ENCODE measurements around the gene TGFB1.
"Not testable (repeated sequence)": the region's sequence is repeated elsewhere in the genome, so short reads cannot be mapped to it uniquely, and the experiment has no call there.

TGFB1 gene

DNA sequence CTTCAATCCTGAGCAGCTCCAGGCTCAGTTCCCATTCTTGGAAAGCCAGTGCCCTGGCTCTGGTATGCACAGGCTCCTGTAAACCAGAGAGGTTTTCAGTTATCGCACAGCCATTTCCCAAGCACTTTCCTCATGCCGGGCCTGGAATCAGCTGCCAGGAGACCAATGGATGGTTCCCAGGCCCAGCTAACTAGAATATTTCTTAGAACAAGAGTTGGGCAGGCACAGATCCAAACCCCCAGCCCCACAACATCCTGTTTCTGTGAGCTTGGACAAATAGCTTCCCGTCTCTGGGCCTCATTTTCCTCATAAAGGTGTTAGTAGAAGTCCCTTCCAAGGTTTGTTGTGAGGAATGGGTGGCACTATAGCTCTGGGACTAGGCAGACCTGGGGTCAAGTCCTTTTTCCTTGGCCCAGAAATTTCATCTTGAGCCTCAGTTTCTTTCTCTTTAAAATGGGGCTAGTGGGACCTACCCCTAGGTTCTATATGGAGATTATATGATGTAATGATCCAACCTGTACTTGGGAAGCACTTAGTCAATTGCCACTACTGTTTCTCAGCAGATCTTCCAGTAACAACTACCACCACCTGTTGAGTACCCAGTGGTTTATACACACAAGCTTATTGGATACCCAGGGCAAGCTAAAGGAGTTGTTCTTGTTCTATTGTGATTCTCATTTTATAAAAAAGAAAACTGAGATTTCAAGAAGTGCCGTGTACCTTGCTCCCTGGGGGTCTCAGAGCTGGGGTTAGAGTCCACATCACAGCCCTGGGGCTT lies 48.8 kb downstream of the TGFB1 start:
- DNase-seq (ENCODE audit: low spot score): no peak
- FAIRE-seq: no peak

DNA sequence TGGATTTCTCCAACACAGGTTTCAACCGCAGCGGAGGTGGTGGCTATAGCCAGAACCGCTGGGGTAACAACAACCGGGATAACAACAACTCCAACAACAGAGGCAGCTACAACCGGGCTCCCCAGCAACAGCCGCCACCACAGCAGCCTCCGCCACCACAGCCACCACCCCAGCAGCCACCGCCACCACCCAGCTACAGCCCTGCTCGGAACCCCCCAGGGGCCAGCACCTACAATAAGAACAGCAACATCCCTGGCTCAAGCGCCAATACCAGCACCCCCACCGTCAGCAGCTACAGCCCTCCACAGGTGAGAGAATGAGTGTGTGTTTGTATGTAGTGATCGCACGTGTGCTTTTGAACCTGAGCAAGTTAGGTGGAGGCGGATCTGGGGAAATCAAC lies 49.8 kb downstream of the TGFB1 start:
- no peak for FAIRE-seq
- DNase-seq (ENCODE audit: low spot score): no peak

DNA sequence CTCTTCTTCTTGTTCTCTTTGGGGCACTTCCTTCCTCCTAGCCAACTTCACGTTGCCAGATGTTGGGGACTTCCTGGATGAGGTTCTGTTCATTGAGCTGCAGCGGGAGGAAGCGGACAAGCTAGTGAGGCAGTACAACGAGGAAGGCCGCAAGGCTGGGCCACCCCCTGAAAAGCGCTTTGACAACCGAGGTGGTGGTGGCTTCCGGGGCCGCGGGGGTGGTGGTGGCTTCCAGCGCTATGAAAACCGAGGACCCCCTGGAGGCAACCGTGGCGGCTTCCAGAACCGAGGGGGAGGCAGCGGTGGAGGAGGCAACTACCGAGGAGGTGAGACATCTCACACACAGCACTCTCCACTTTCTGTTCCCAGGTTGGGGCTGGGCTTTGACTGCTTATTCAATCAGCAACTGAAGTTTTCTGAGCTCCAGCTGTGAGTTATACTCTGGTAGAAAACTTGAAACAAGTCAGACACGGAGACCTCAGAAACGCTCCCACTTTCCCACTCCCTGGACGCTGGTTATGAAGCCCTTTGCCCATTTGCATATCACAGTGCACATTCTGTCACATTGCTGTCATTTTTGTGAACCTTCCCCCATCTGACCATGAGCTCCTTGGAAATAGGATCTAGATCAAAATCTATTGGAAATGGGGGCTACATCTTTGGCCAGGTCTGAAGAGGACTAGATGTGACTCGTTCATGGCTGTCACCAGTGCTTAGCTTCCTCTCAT lies 50.9 kb downstream of the TGFB1 start:
- no peak for DNase-seq (ENCODE audit: low spot score)
- FAIRE-seq: no peak

DNA sequence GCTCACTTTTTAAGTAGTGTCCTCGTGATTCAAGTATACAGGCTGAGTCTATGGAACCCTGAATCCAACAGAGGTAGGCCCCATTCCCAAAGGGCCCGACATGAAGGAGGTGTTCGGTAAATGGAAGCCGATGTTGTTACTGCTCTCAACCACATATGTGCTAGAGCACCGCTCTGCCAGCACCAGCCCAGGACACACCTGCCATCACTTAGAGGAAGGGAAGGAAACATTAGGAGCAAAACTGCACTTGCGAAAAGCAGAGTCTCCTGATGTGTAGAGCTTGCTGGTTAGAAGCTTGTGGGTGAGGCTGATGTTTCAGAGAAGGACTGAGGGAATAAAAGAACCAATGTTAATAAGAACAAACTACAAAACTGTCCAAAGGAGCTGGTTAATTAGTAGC lies 53.2 kb downstream of the TGFB1 start:
- DNase-seq (ENCODE audit: low spot score) (no peak), FAIRE-seq (no peak)

DNA sequence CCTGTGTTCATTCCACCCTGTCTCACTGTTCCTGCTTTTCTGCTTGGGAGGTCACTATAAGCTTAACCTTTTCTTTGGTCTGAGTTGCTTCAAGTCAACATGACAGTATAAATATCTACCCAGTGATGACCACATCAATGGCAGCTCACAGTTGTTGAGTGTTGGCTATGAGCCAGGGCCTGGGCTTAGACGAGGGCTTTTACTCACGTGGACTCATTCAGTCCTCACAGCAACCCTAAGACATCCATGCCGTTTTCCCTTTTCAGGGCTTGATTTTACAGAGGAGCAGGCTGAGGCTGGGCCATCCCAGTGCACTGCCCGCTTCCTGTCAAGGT lies 54.0 kb downstream of the TGFB1 start:
- no peak for DNase-seq (ENCODE audit: low spot score)
- no peak for FAIRE-seq

DNA sequence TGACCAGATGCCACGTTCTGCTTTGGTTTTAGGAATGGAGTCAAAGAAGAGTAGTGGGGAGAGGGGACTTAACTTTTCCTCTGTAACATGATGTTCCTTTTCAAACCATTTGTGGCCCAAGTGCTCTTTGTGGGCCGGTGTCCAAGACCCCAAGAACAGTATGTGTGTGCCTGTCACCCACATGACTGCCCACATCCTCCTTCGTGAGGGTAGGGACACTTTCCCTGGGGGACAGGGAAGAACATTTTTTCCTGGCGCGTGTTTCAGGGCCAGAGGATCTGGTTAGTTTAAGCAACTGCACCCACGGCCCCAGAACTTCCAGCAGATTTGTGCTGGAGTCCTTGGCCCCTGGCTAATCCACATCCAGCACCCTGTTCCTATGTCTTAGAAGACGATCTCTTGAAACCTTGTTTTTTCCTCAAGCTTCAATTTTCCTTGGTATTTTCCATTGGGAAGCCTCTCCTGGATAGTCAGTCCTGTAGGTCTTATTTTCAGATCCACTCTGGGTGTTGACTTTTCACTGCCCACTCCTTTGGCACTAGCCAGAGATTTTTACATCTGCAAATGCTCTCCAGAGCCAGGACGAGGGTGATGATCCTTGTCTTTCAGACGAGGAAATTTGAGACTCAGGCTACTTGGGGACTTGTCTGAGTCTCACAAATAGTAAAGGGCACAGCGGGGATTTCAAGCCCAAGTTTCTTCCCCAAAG lies 54.5 kb downstream of the TGFB1 start:
- no peak for FAIRE-seq
- DNase-seq (ENCODE audit: low spot score): no peak

DNA sequence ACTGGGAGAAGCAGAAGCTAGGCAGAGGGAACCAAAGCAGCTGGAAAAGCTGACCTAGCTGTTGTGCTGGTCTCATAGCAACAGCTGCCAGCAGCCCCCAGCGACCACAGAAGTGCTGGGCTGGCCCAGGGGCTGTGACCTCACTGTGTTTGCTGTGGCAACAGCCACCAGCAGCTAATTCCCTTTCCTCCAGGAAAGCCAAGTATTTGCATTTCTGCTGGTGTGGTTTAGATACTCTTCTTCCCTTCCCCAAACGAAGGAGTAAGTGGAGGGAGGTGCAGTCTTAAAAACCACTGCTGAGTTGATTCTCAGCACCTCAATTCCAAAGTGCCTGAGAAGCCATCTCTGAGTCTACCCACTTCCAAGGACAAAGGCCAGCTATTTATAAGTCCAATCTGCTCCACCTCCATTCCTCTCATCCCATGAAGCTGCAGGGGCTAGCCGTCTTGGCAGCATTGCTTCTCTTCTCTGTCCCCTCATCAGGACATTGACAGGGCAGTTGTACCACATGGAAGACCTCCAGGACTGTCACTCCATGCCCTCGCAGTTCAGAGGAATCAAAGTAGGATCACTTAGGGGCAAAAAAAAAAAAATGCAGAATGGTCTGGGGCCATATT lies 55.3 kb downstream of the TGFB1 start:
- DNase-seq (ENCODE audit: low spot score): no peak
- no peak for FAIRE-seq

DNA sequence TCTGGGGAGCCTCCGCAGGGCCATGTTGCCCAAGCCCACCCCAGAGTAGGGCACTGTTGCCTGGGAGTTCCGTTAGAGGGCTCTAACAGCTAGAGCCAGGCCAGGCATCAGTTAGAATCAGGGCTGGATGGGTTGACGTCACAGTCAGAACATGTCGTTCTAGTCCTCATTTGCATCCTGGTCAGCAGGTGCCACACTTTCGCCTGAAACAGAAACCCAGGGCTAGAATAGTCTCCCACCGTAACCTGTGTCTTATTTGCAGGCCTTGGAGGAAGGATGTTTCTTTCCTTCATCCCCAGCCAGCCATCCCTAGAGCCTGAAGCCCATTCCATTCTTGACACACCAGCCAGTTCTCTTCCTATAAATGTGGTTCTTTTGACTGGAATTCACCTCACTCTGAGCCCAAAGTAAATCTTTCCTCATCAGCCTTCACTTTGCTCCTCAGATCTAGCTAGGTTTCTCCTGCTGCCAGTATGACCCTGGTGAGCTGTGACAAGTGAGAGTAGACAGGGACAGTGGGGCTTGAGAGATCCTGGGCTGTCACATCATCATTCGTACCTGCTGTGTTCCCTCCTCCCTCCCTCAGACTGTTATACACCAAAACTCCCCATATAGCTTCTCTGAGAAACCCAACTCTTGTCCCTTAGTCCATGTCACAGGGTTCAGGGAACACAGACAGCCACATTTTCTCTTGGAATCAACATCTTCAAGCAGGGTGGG lies 55.9 kb downstream of the TGFB1 start:
- FAIRE-seq: no peak
- no peak for DNase-seq (ENCODE audit: low spot score)

DNA sequence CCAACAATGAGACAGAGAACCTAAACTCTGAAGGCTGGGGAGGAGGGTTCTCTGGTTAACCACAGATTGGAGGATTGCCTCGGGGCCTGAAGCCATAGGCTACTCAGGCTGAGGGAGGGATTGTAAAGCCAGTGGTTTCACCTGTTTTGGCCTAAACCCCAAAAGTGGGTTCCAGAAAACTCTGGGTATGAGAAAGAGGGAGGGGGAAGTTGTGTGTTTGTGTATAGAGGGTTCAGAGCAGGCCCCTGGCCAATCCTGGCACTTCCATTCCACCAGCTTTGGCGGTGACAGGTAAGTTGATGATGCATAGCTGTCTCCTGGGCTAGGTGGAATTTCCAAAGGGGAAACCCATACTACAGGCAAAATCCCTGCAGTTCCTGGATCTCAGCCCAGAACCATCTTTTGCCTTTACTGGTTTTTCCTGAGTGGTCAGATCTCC lies 57.3 kb downstream of the TGFB1 start:
- no peak for DNase-seq (ENCODE audit: low spot score)
- no peak for FAIRE-seq

DNA sequence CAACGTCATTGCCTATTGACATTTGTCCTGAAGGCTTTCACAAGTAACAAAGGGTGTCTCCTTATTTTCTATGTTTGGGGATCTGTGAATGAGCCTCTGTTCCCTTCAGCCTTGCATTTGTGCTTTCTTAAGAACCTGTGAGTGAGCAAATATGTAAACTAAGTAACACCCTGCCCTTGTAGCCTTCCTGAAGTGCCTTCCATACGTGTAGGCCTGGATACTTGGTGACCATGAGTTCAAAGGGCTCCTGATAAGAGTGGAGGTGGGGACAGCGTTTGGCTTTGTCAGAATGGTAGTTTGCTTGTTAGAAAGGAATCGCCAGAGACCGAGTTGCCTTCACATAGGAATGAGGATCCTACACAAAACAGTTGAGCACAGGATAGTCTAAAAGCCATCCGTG lies 58.2 kb downstream of the TGFB1 start:
- DNase-seq (ENCODE audit: low spot score) (no peak), FAIRE-seq (no peak)

DNA sequence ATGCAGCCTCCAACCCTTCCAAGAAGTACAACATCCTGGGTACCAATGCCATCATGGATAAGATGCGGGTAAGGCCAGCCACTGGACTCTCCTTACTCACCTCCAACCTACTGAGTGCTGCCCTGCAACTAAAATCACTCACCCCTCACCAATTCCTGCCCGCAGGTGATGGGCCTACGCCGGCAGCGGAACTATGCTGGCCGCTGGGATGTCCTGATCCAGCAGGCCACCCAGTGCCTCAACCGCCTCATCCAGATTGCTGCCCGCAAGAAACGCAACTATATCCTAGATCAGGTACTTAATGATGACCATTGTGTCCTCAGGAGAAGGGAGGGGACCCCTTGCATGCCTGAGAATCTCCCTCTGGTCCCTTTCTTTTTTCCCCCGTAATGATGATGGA lies 59.3 kb downstream of the TGFB1 start:
- DNase-seq (ENCODE audit: low spot score): no peak
- FAIRE-seq: no peak

DNA sequence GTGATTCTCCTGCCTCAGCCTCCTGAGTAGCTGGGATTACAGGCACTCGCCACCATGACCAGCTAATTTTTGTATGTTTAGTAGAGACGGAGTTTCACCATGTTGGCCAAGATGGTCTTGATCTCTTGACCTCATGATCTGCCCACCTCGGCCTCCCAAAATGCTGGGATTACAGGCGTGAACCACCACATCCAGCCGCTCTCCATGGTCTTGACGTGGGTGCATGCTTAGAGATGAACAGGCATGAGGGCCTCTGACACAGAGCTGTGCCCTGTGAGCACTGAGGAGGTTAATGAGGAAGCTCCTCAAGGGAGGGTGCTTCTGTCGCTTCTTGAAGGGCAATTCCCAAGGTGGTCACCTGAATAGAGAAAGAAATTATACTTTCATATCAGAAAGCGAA lies 63.9 kb downstream of the TGFB1 start:
- FAIRE-seq; DNase-seq (ENCODE audit: low spot score): not testable (repeated sequence)

DNA sequence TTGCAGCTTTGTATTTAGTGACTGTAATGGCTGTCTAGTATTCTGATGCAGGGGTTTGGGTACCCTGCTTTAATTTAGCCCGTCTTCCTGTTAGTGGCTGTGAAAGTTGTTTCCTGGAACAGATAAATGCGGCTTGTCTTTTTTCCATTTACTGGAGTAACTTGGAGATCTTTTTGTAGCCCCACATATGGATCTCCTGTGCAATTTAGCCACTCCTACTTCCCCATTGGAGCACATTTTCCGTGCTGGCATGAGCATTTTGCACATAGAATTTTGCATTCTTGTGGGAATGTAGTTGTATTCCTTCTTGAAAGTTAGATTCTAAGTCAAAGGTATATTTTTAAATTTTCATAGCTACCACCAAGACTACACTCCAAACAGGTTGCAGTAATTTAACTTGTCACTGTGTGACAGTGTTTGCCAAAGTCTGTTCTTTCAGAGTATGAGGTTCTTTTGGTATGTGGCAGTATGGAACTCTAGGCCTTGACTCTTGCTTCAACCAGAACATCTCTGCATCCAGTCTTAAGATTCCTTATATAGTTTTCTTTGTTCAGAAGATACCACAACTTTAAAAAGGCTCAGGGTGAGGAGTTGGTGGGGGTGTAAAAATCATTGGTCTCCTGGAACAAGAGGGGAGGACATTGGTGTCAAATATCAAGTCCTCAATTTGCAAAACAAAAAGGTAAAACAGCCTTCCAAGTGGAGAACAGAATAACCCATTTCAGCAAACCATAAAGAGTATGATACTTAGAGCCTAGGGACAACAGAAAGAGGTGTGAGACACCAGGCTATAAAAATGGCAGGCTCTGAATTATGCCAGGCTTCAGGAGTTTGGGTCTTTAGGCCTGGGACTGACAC lies 64.8 kb downstream of the TGFB1 start:
- FAIRE-seq (no peak), DNase-seq (ENCODE audit: low spot score) (no peak)
